ENCODE measurements around the gene ZFHX3. TPM values are rescaled to one million over a fixed set of nuclear protein-coding genes. Genes with fewer than 3 reads are reported as not detected.

Gene ZFHX3
- total and polyA plus RNA-seq, 2 donors (not counting 1 experiment from before 2014, with no cell fraction given): 0.54 to 6.6 TPM

- Mint-ChIP-seq H3K4me3 (peak overlapping the region; percentile 44), H3K4me1 (peaks cover 36% of the 10 kb centered on the region), H3K27me3 (peaks cover 57% of the 10 kb centered on the region), H3K9me3 (ENCODE audit: insufficient read depth) (no peaks in the 10 kb centered on the region), H3K27ac (no peak overlapping the region)
- Histone ChIP-seq H4K20me1 (ENCODE audit: control insufficient read depth, insufficient read depth, low read length, poor library complexity, severe bottlenecking) (no peaks in the 10 kb centered on the region), H2AFZ (ENCODE audit: insufficient read depth, low read depth, low read length, poor library complexity, severe bottlenecking) (no peak overlapping the region), H3K79me2 (ENCODE audit: control insufficient read depth, insufficient read depth, low read length) (no peaks in the 10 kb centered on the region), H3K36me3 (replicated peaks in 1 of 2; ENCODE audit: control extremely low read depth in 1 of 2, control insufficient read depth in 1 of 2, extremely low read depth in 1 of 2, insufficient read depth in 2 of 2, low read length in 1 of 2) (no peaks in the 10 kb centered on the region), H3K27me3 (replicated peaks in 1 of 4; ENCODE audit: control extremely low read depth in 1 of 4, control insufficient read depth in 3 of 4, insufficient read depth in 4 of 4, low read length in 3 of 4) (peaks cover 6 to 66% (median 55%) of the 10 kb centered on the region in 4 experiments), H3K9ac (ENCODE audit: low read length) (no peak overlapping the region), H3K27ac (ENCODE audit: low read length in 2 of 2) (no peak overlapping the region), H3K4me2 (replicated peaks; ENCODE audit: low read depth, low read length, poor library complexity, severe bottlenecking) (peak overlapping the region; percentile 55), H3K4me1 (ENCODE audit: control insufficient read depth in 2 of 2, insufficient read depth in 2 of 2, low read length in 2 of 2) (peaks cover 48 to 52% of the 10 kb centered on the region in 2 donors), H3K9me3 (ENCODE audit: control extremely low read depth in 1 of 3, control insufficient read depth in 2 of 3, insufficient read depth in 1 of 3, low read length in 2 of 3) (peaks cover 0 to 13% (median 0%) of the 10 kb centered on the region in 3 donors), H3K4me3 (ENCODE audit: control extremely low read depth in 1 of 5, extremely low read depth in 1 of 5, insufficient read depth in 1 of 5, low read depth in 2 of 5, low read length in 4 of 5) (no peak overlapping the region)
- CTCF ChIA-PET: interaction anchor here (0.6 to 1.7 kb wide), 2 partner anchors 11 to 147 kb away, joined by 3 to 5 read pairs; no protein-coding TSS in a partner anchor
- TF ChIP-seq CTCF (IDR thresholded peaks at IDR 0.05): no peak
- TF ChIP-seq EZH2 (IDR thresholded peaks at IDR 0.05; ENCODE audit: borderline replicate concordance, insufficient read depth, low read depth, low read length, poor library complexity, severe bottlenecking): peak; percentile 31
- peak; percentile 37 for DNase-seq
- no peak for ATAC-seq (ENCODE audit: low read depth)
- 4% methylated on average over 45 of the region's 55 CpGs for WGBS (ENCODE audit: insufficient coverage)
- POLR2A ChIA-PET: interaction anchor here (0.7 kb wide), 1 partner anchor 398 kb away, joined by 8 read pairs; no protein-coding TSS in a partner anchor
- intact Hi-C loops (cut with micrococcal nuclease): no loop called here
Measured at GRCh38 chr16:73062743-73063733, 15.1 kb upstream of the ZFHX3 start.

All from B cell (primary cell).